B cell (primary cell): ENCODE results near the gene FLNB.

Source experiments
- EZH2 ChIP-seq: IDR thresholded peaks from 2 replicates; pipeline ENCODE4 v1.6.1; 2012; ENCODE audit warnings: borderline replicate concordance, low read depth, mild to moderate bottlenecking, moderate library complexity, low read length; ENCODE audit not compliant: insufficient read depth, poor library complexity, severe bottlenecking
- TF ChIP-seq, protein P1 (sequence below): fragments of 200-600 bp; IDR thresholded peaks from one replicate; pipeline ENCODE4 v1.8.0; 2022; ENCODE audit warnings: antibody characterized with exemption, mild to moderate bottlenecking

DNA sequence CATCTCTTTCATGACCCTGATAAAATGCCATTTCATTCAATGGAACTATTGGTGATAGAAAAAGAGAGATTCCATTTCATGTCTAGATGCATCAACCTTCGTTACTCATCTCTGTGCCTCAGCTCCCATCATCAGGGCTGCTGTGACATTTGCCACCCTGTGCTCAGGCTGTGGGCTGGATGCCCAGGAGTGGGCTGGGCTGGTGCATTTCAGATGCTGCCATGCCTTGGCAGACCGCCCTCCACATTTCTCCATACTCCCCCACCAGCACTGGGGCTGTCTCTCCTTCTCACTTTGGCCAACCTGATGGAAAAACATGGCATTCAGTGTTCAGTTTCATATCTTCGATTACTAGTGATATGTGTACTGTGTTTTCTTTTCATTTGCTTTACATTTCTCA is 143.4 kb downstream of the FLNB start:
- TF ChIP-seq, protein P1, sequence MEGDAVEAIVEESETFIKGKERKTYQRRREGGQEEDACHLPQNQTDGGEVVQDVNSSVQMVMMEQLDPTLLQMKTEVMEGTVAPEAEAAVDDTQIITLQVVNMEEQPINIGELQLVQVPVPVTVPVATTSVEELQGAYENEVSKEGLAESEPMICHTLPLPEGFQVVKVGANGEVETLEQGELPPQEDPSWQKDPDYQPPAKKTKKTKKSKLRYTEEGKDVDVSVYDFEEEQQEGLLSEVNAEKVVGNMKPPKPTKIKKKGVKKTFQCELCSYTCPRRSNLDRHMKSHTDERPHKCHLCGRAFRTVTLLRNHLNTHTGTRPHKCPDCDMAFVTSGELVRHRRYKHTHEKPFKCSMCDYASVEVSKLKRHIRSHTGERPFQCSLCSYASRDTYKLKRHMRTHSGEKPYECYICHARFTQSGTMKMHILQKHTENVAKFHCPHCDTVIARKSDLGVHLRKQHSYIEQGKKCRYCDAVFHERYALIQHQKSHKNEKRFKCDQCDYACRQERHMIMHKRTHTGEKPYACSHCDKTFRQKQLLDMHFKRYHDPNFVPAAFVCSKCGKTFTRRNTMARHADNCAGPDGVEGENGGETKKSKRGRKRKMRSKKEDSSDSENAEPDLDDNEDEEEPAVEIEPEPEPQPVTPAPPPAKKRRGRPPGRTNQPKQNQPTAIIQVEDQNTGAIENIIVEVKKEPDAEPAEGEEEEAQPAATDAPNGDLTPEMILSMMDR = no peak
- TF ChIP-seq EZH2 = no peak
